IMR-90 (cell line): ENCODE data around the gene SLC17A5. TPM values are rescaled to one million over a fixed set of nuclear protein-coding genes. Genes with fewer than 3 reads are reported as not detected.

Experiments
- ATAC-seq: fragments of 200-7000 bp; cut with Tn5 transposase; 2 replicates; pipeline ENCODE4 v1.9.1; 2020; ENCODE audit warnings: low read depth, mild to moderate bottlenecking, moderate library complexity
- BruUV-seq: library from RNA; stranded (reverse); fragments of 400-500 nt; replicated peaks from 2 replicates; lab custom pipeline; 2021; lab: Mats Ljungman, UMichigan
- CTCF ChIA-PET: fragments of 300-600 bp; formaldehyde crosslinking; extraction: SDS; loops from one replicate; lab custom pipeline; 2021; ENCODE audit warnings: antibody characterized with exemption; lab: Yijun Ruan, JAX
- POLR2A ChIA-PET: fragments of 300-600 bp; sonication (Branson Sonifier 250); formaldehyde crosslinking; loops from one replicate; lab custom pipeline; 2022; ENCODE audit warnings: antibody characterized with exemption; ENCODE audit not compliant: unreplicated experiment; lab: Charles Lee
- DNase-seq: peaks from one replicate; pipeline ENCODE4 v3.0.0; 2013
- H2AFZ ChIP-seq: replicated peaks from 2 replicates; pipeline ENCODE3; 2013; ENCODE audit warnings: low read length, mild to moderate bottlenecking; ENCODE audit not compliant: poor library complexity
- H2AK5ac ChIP-seq: 2 replicates; pipeline ENCODE4 v1.6.1; 2013; ENCODE audit warnings: low read depth, low read length, inconsistent platforms
- H2AK9ac ChIP-seq: replicated peaks from 2 replicates; pipeline ENCODE3; 2013; ENCODE audit warnings: mild to moderate bottlenecking, low read depth, low read length, moderate library complexity; ENCODE audit not compliant: poor library complexity
- H2BK120ac ChIP-seq: 2 replicates; pipeline ENCODE4 v1.6.1; 2013; ENCODE audit warnings: low read depth, low read length, inconsistent platforms
- H2BK15ac ChIP-seq: 3 replicates; pipeline ENCODE4 v1.6.1; 2013; ENCODE audit warnings: low read depth, low read length, inconsistent platforms
- H2BK20ac ChIP-seq: 2 replicates; pipeline ENCODE4 v1.6.1; 2013; ENCODE audit warnings: low read depth, mild to moderate bottlenecking, inconsistent platforms, low read length, moderate library complexity
- H2BK5ac ChIP-seq: 2 replicates; pipeline ENCODE4 v1.6.1; 2013; ENCODE audit warnings: mild to moderate bottlenecking, low read depth, low read length, inconsistent platforms; ENCODE audit not compliant: poor library complexity, severe bottlenecking
- H3K14ac ChIP-seq: replicated peaks from 2 replicates; pipeline ENCODE4 v1.6.1; 2013; ENCODE audit warnings: low read depth, low read length, inconsistent platforms
- H3K18ac ChIP-seq: 2 replicates; pipeline ENCODE4 v1.6.1; 2013; ENCODE audit warnings: low read depth, low read length, control low read depth
- H3K23ac ChIP-seq: 2 replicates; pipeline ENCODE4 v1.6.1; 2013; ENCODE audit warnings: low read depth, low read length, inconsistent platforms
- H3K27ac ChIP-seq: 2 replicates; pipeline ENCODE4 v1.5.1; 2013; ENCODE audit warnings: mild to moderate bottlenecking, control low read depth, low read length; ENCODE audit not compliant: insufficient read depth
- H3K27me3 ChIP-seq: 2 replicates; pipeline ENCODE4 v1.6.1; 2013; ENCODE audit warnings: low read length; ENCODE audit not compliant: control insufficient read depth, insufficient read depth
- H3K36me3 ChIP-seq: 2 replicates; pipeline ENCODE4 v1.6.1; 2013; ENCODE audit warnings: low read length, mixed read lengths; ENCODE audit not compliant: control insufficient read depth, insufficient read depth
- H3K4ac ChIP-seq: 2 replicates; pipeline ENCODE4 v1.6.1; 2013; ENCODE audit warnings: low read depth, low read length, inconsistent platforms
- H3K4me1 ChIP-seq: 2 replicates; pipeline ENCODE4 v1.6.1; 2013; ENCODE audit warnings: low read length, mixed read lengths; ENCODE audit not compliant: control insufficient read depth, insufficient read depth
- H3K4me2 ChIP-seq: 2 replicates; pipeline ENCODE4 v1.6.1; 2013; ENCODE audit warnings: low read depth, mild to moderate bottlenecking, control low read depth, low read length, moderate library complexity
- H3K4me3 ChIP-seq: 2 replicates; pipeline ENCODE4 v1.5.1; 2013; ENCODE audit warnings: low read depth, mild to moderate bottlenecking, control low read depth, low read length, moderate library complexity; ENCODE audit not compliant: insufficient read depth
- H3K56ac ChIP-seq: 2 replicates; pipeline ENCODE4 v1.6.1; 2013; ENCODE audit warnings: low read length, inconsistent platforms; ENCODE audit not compliant: insufficient read depth; ENCODE audit errors: extremely low read depth
- H3K79me1 ChIP-seq, 2 experiments: 2 replicates each; pipeline ENCODE4 v1.6.1; 2013; ENCODE audit warnings: low read length in 2 of 2, inconsistent platforms in 1 of 2, low read depth in 1 of 2
- H3K9ac ChIP-seq: 2 replicates; pipeline ENCODE4 v1.6.1; 2013; ENCODE audit warnings: low read depth, low read length, control low read depth
- H3K9me1 ChIP-seq: 2 replicates; pipeline ENCODE4 v1.6.1; 2013; ENCODE audit warnings: low read length, inconsistent platforms; ENCODE audit not compliant: insufficient read depth
- H3K9me3 ChIP-seq: 2 replicates; pipeline ENCODE4 v1.6.1; 2013; ENCODE audit warnings: low read length; ENCODE audit not compliant: control insufficient read depth, insufficient read depth
- H4K20me1 ChIP-seq: 2 replicates; pipeline ENCODE4 v1.6.1; 2013; ENCODE audit warnings: low read length, inconsistent platforms; ENCODE audit not compliant: insufficient read depth
- H4K5ac ChIP-seq: 2 replicates; pipeline ENCODE4 v1.6.1; 2013; ENCODE audit warnings: mild to moderate bottlenecking, low read depth, low read length, control low read depth
- H4K8ac ChIP-seq, 2 experiments: 2 replicates each; pipeline ENCODE4 v1.6.1; 2013; ENCODE audit warnings: low read depth in 2 of 2, low read length in 2 of 2, control low read depth in 1 of 2, inconsistent platforms in 1 of 2
- H4K91ac ChIP-seq: 2 replicates; pipeline ENCODE4 v1.6.1; 2013; ENCODE audit warnings: low read depth, low read length, inconsistent platforms; ENCODE audit not compliant: insufficient read depth
- BHLHE40 ChIP-seq: fragments of 150-350 bp; IDR thresholded peaks from 2 replicates; pipeline ENCODE4 v1.6.1; 2016; ENCODE audit warnings: mild to moderate bottlenecking, low read depth, low read length
- CEBPB ChIP-seq: IDR thresholded peaks from 2 replicates; pipeline ENCODE4 v1.6.1; 2012; ENCODE audit warnings: low read depth, low read length, improper control_type of control experiment
- ELK1 ChIP-seq: fragments of 150-350 bp; IDR thresholded peaks from 2 replicates; pipeline ENCODE4 v1.6.1; 2016; ENCODE audit warnings: low read depth, mild to moderate bottlenecking, low read length, moderate library complexity, borderline replicate concordance
- FOS ChIP-seq: fragments of 150-350 bp; IDR thresholded peaks from 2 replicates; pipeline ENCODE4 v1.6.1; 2016; ENCODE audit warnings: low read depth, low read length
- MAFK ChIP-seq: IDR thresholded peaks from 2 replicates; pipeline ENCODE4 v1.6.1; 2012; ENCODE audit warnings: low read depth, low read length, improper control_type of control experiment
- MAZ ChIP-seq: IDR thresholded peaks from 2 replicates; pipeline ENCODE4 v1.6.1; 2012; ENCODE audit warnings: low read depth, mild to moderate bottlenecking, low read length, improper control_type of control experiment, moderate library complexity, borderline replicate concordance
- MXI1 ChIP-seq: IDR thresholded peaks from 2 replicates; pipeline ENCODE4 v1.6.1; 2012; ENCODE audit warnings: low read depth, mild to moderate bottlenecking, low read length, moderate library complexity, borderline replicate concordance
- NFE2L2 ChIP-seq: fragments of 150-350 bp; IDR thresholded peaks from 2 replicates; pipeline ENCODE4 v1.6.1; 2016; ENCODE audit warnings: low read depth, mild to moderate bottlenecking, low read length
- POLR2A ChIP-seq: IDR thresholded peaks from 2 replicates; pipeline ENCODE4 v1.6.1; 2012; ENCODE audit warnings: mild to moderate bottlenecking, low read depth, low read length
- RAD21 ChIP-seq: IDR thresholded peaks from 2 replicates; pipeline ENCODE4 v1.6.1; 2012; ENCODE audit warnings: low read length, improper control_type of control experiment
- RCOR1 ChIP-seq: IDR thresholded peaks from 2 replicates; pipeline ENCODE4 v1.6.1; 2012; ENCODE audit warnings: mild to moderate bottlenecking, low read length, improper control_type of control experiment; ENCODE audit not compliant: insufficient replicate concordance
- RFX5 ChIP-seq: IDR thresholded peaks from 2 replicates; pipeline ENCODE4 v1.8.0; 2012; ENCODE audit warnings: low read depth, mild to moderate bottlenecking, low read length, moderate library complexity
- SMC3 ChIP-seq: fragments of 150-350 bp; IDR thresholded peaks from 2 replicates; pipeline ENCODE4 v1.6.1; 2016; ENCODE audit warnings: low read depth, mild to moderate bottlenecking, antibody characterized with exemption, low read length, moderate library complexity
- USF2 ChIP-seq: fragments of 150-350 bp; IDR thresholded peaks from 2 replicates; pipeline ENCODE4 v1.6.1; 2017; ENCODE audit warnings: mild to moderate bottlenecking, antibody characterized with exemption, low read length, low read depth
- WGBS, 2 experiments: methylation state at CpG; one replicate each; pipeline versions ENCODE4 v1.1.5 to v1.1.7; 2013; ENCODE audit warnings: missing lambda C conversion rate in 2 of 2; ENCODE audit not compliant: insufficient read length in 1 of 2; ENCODE audit errors: extremely low coverage in 2 of 2; 5-methylcytosine and 5-hydroxymethylcytosine counted together
- dilution Hi-C: fragments of 300-500 bp; cut with HindIII; formaldehyde crosslinking; loops from one replicate; pipeline ENCODE4 v1.14.3; 2018; ENCODE audit warnings: low sequenced_read_pairs; ENCODE audit not compliant: unreplicated experiment
- in situ Hi-C: fragments of 300-500 bp; cut with MboI; formaldehyde crosslinking; loops from 3 replicates; pipeline ENCODE4 v1.14.3; 2019; ENCODE audit warnings: low sequenced_read_pairs, inconsistent platforms, mixed read lengths
- intact Hi-C: fragments of 100-400 bp; cut with micrococcal nuclease; formaldehyde crosslinking; loops from 2 replicates; pipeline ENCODE4 v1.10.0; 2022
- polyA plus RNA-seq, 3 experiments: library from polyadenylated mRNA; depleted of rRNA; stranded (reverse); fragments of >200 nt; gene quantifications; 2 replicates each; pipeline ENCODE4 v1.2.3, GENCODE V29; 2012; ENCODE audit warnings: low replicate concordance in 1 of 3
- total RNA-seq: library from RNA; depleted of rRNA; stranded (reverse); fragments of >200 nt; gene quantifications from 2 replicates; pipeline ENCODE4 v1.2.3, GENCODE V29; 2012

SLC17A5 gene
- total and polyA plus RNA-seq, 2 of the 4 experiments (the other 2 are of a cell fraction), result 20.8 to 27.2 TPM

GRCh38 chr6:73640179-73640750 is 13.5 kb downstream of the SLC17A5 start:
- Histone ChIP-seq H4K5ac (no peak overlapping the region), H2AK9ac (no peak overlapping the region), H3K9me3 (no peaks in the 10 kb centered on the region), H3K18ac (no peak overlapping the region), H3K79me1 (0 out of 4 replicates have a peak, but pooled peaks cover 3 to 6% of the 10 kb centered on the region in 2 experiments), H3K56ac (no peak overlapping the region), H2AK5ac (no peak overlapping the region), H3K27ac (no peak overlapping the region), H4K91ac (no peak overlapping the region), H3K36me3 (peaks cover 6% of the 10 kb centered on the region), H2BK20ac (no peak overlapping the region), H4K8ac (no peak overlapping the region), H3K4me1 (no peaks in the 10 kb centered on the region), H3K23ac (no peak overlapping the region), H2BK5ac (no peak overlapping the region), H3K9ac (no peak overlapping the region), H3K9me1 (0 out of 2 replicates have a peak, but pooled peaks cover 4% of the 10 kb centered on the region), H3K14ac (no peak overlapping the region), H3K4me3 (no peak overlapping the region), H3K27me3 (no peaks in the 10 kb centered on the region), H3K4ac (no peak overlapping the region), H3K4me2 (no peak overlapping the region), H4K20me1 (no peaks in the 10 kb centered on the region), H2BK120ac (no peak overlapping the region), H2BK15ac (no peak overlapping the region), H2AFZ (no peak overlapping the region)
- ATAC-seq (peak; percentile 66), DNase-seq (peak; percentile 50)
- TF ChIP-seq MXI1 (no peak), RCOR1 (no peak), POLR2A (no peak), BHLHE40 (no peak), RFX5 (no peak), CEBPB (no peak), MAFK (no peak), FOS (no peak), ELK1 (no peak), RAD21 (no peak), NFE2L2 (no peak), SMC3 (no peak), USF2 (no peak), MAZ (no peak)
- intact Hi-C loops, result no loop called here
- CTCF ChIA-PET, result no interaction called here
- dilution Hi-C loops, result no loop called here
- BruUV-seq, result no TSS peak
- POLR2A ChIA-PET, result no interaction called here
- in situ Hi-C loops, result no loop called here
- WGBS, 2 experiments, result 100% methylated on average over 1 of the region's 1 CpG; no CpG with 5 or more reads in 1 of the 2 experiments
